ENCODE measurements around the gene PRDM13. TPM values are rescaled to one million over a fixed set of nuclear protein-coding genes. Genes with fewer than 3 reads are reported as not detected.

The PRDM13 gene
- total and polyA plus RNA-seq, 9 of the 15 experiments (the other 6 are each of a cell fraction or from before 2014, with no cell fraction given) = not detected

- no peak for TF ChIP-seq MLX (CRISPR knock-in tag; conservative IDR thresholded peaks at IDR 0.05)
- TF ChIP-seq PRDM10 (IDR thresholded peaks at IDR 0.05; ENCODE audit: partially characterized antibody) = peak; percentile 79
- TF ChIP-seq, protein P1, sequence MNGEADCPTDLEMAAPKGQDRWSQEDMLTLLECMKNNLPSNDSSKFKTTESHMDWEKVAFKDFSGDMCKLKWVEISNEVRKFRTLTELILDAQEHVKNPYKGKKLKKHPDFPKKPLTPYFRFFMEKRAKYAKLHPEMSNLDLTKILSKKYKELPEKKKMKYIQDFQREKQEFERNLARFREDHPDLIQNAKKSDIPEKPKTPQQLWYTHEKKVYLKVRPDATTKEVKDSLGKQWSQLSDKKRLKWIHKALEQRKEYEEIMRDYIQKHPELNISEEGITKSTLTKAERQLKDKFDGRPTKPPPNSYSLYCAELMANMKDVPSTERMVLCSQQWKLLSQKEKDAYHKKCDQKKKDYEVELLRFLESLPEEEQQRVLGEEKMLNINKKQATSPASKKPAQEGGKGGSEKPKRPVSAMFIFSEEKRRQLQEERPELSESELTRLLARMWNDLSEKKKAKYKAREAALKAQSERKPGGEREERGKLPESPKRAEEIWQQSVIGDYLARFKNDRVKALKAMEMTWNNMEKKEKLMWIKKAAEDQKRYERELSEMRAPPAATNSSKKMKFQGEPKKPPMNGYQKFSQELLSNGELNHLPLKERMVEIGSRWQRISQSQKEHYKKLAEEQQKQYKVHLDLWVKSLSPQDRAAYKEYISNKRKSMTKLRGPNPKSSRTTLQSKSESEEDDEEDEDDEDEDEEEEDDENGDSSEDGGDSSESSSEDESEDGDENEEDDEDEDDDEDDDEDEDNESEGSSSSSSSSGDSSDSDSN (IDR thresholded peaks at IDR 0.05; ENCODE audit: borderline replicate concordance in 1 of 2, low read depth in 2 of 2, low read length in 2 of 2) = no peak
- TF ChIP-seq IFI16 (CRISPR knock-in tag; IDR thresholded peaks at IDR 0.05) = no peak
- no peak for TF ChIP-seq ADNP (tag; IDR thresholded peaks at IDR 0.05)
- no peak for TF ChIP-seq YBX1 (IDR thresholded peaks at IDR 0.05)
- TF ChIP-seq, protein P2, sequence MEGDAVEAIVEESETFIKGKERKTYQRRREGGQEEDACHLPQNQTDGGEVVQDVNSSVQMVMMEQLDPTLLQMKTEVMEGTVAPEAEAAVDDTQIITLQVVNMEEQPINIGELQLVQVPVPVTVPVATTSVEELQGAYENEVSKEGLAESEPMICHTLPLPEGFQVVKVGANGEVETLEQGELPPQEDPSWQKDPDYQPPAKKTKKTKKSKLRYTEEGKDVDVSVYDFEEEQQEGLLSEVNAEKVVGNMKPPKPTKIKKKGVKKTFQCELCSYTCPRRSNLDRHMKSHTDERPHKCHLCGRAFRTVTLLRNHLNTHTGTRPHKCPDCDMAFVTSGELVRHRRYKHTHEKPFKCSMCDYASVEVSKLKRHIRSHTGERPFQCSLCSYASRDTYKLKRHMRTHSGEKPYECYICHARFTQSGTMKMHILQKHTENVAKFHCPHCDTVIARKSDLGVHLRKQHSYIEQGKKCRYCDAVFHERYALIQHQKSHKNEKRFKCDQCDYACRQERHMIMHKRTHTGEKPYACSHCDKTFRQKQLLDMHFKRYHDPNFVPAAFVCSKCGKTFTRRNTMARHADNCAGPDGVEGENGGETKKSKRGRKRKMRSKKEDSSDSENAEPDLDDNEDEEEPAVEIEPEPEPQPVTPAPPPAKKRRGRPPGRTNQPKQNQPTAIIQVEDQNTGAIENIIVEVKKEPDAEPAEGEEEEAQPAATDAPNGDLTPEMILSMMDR (IDR thresholded peaks at IDR 0.05 in 2 of 3, conservative IDR thresholded peaks at IDR 0.05 in 1 of 3; ENCODE audit: insufficient read depth in 2 of 3, low read depth in 1 of 3, low read length in 3 of 3) = 0 out of 6 replicates have a peak, but pooled peaks of 1 of the 3 experiments have one; percentile 5
- no peak for TF ChIP-seq E2F4 (CRISPR knock-in tag; IDR thresholded peaks at IDR 0.05; ENCODE audit: low read depth)
- no peak for TF ChIP-seq NBN (IDR thresholded peaks at IDR 0.05; ENCODE audit: low read depth)
- TF ChIP-seq BACH1 (tag; IDR thresholded peaks at IDR 0.05) = peak; percentile 71; the same call in 1 of the 2 replicates
- TF ChIP-seq SP1 (CRISPR knock-in tag; IDR thresholded peaks at IDR 0.05) = no peak
- no peak for TF ChIP-seq BRCA1 (IDR thresholded peaks at IDR 0.05)
- no peak for TF ChIP-seq BRCA1 (CRISPR knock-in tag; IDR thresholded peaks at IDR 0.05)
- no peak for TF ChIP-seq ZNF274 (IDR thresholded peaks at IDR 0.05; ENCODE audit: borderline replicate concordance, low read depth, low read length)
- no peak for TF ChIP-seq ATF7 (IDR thresholded peaks at IDR 0.05)
- TF ChIP-seq SREBF2 (CRISPR knock-in tag; IDR thresholded peaks at IDR 0.05) = no peak
- peak; percentile 64 for TF ChIP-seq DPF2 (IDR thresholded peaks at IDR 0.05)
- TF ChIP-seq FUS (optimal IDR thresholded peaks at IDR 0.05; ENCODE audit: low read depth, low read length) = no peak
- peak; percentile 85 for TF ChIP-seq MAFF (IDR thresholded peaks at IDR 0.05; ENCODE audit: low read length)
- TF ChIP-seq SAFB2 (IDR thresholded peaks at IDR 0.05; ENCODE audit: borderline replicate concordance, low read depth, low read length, severe bottlenecking) = no peak
- TF ChIP-seq MCM2 (IDR thresholded peaks at IDR 0.05; ENCODE audit: low read depth) = no peak
Observed at GRCh38 chr6:99611148-99611547, 4.5 kb downstream of the PRDM13 start (continued).

Measured in K562 (cell line).